ENCODE data around the gene CDC42BPG. TPM values are rescaled to one million over a fixed set of nuclear protein-coding genes. Genes with fewer than 3 reads are reported as not detected.

The CDC42BPG gene
- total and polyA plus RNA-seq, 10 of the 15 experiments (the other 5 are each of a cell fraction or from before 2014, with no cell fraction given), result 0.02 to 1.3 (median 0.09) TPM; not detected in 1

DNA sequence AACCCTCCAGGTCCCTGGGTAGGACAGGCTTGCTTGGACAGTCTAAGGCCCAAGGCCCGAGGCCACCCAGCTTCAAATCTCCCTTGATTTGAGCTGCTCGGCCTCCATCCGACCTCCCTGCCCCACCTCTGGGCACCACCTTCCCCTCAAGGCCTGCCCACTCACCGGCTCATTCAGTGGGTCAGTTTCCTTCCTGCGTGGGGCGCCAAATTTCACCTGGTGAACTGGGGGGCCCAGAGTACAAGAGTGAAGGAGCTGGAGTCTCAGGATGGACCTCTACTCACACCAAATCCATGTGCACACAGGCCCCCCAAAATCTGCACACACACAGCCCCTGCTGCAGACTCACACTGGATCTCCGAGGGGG, 45.2 kb downstream of the CDC42BPG start:
- Histone ChIP-seq H3K4me2 (ENCODE audit: control insufficient read depth, insufficient read depth) (peak overlapping the region; percentile 87), H3K27ac (ENCODE audit: control insufficient read depth, insufficient read depth) (peak overlapping the region; percentile 57), H3K27me3 (replicated peaks in 1 of 2; ENCODE audit: control insufficient read depth in 2 of 2, insufficient read depth in 2 of 2, low read length in 1 of 2) (no peaks in the 10 kb centered on the region), H3K36me3 (ENCODE audit: control insufficient read depth in 2 of 2, insufficient read depth in 2 of 2, low read length in 1 of 2) (peaks cover 6 to 16% of the 10 kb centered on the region in 2 experiments; a peak in 3 of 4 replicates), H3K4me3 (peak overlapping the region; percentile 35; the same call in 1 of the 2 replicates), H2AFZ (ENCODE audit: control insufficient read depth, low read depth, low read length) (no peak overlapping the region), H3K79me2 (ENCODE audit: control insufficient read depth, insufficient read depth, low read length) (peaks cover 30% of the 10 kb centered on the region), H3K4me1 (ENCODE audit: control insufficient read depth, insufficient read depth, low read length) (peaks cover 37% of the 10 kb centered on the region), H3K9me3 (replicated peaks; ENCODE audit: control insufficient read depth, insufficient read depth, low read length) (no peaks in the 10 kb centered on the region), H4K20me1 (ENCODE audit: control insufficient read depth, insufficient read depth) (no peaks in the 10 kb centered on the region), H3K9ac (ENCODE audit: control insufficient read depth, insufficient read depth, low read length) (peak overlapping the region; percentile 20; the same call in 1 of the 2 replicates)
- intact Hi-C loops (cut with micrococcal nuclease; ENCODE audit: unreplicated experiment), result no loop called here
- SMC1A ChIA-PET (ENCODE audit: uncharacterized antibody, unreplicated experiment), result interaction anchor here (0.8 to 2.6 kb wide), 6 partner anchors 12 to 110 kb away, joined by 3 to 9 read pairs (median 4); partner anchors contain the start of gene SF1
- WGBS (ENCODE audit: insufficient coverage, insufficient replicate concordance, low lambda C conversion rate, missing lambda C conversion rate), result 64% methylated on average over 7 of the region's 7 CpGs
- FAIRE-seq, result no peak
- ATAC-seq, result no peak
- DNase-seq (ENCODE audit: low read depth, low spot score), result no peak
- BruUV-seq (replicated peaks), result no TSS peak
- TF ChIP-seq GATAD2B (conservative IDR thresholded peaks at IDR 0.05; ENCODE audit: low read depth) (no peak), FOS (IDR thresholded peaks at IDR 0.05; ENCODE audit: borderline replicate concordance, extremely low read depth, insufficient read length) (no peak), NFYB (IDR thresholded peaks at IDR 0.05; ENCODE audit: insufficient read depth, low read depth, low read length) (no peak), GABPA (IDR thresholded peaks at IDR 0.05; ENCODE audit: low read depth) (no peak)
- TF ChIP-seq, protein P1, sequence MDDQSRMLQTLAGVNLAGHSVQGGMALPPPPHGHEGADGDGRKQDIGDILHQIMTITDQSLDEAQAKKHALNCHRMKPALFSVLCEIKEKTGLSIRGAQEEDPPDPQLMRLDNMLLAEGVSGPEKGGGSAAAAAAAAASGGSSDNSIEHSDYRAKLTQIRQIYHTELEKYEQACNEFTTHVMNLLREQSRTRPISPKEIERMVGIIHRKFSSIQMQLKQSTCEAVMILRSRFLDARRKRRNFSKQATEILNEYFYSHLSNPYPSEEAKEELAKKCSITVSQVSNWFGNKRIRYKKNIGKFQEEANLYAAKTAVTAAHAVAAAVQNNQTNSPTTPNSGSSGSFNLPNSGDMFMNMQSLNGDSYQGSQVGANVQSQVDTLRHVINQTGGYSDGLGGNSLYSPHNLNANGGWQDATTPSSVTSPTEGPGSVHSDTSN (IDR thresholded peaks at IDR 0.05; ENCODE audit: insufficient replicate concordance, low read depth, low read length), result no peak
- POLR2A ChIA-PET, result interaction anchor here (0.5 to 5.4 kb wide), 4 partner anchors 16 to 88 kb away, joined by 3 to 33 read pairs (median 3); partner anchors contain the start of gene SF1
- in situ Hi-C loops (cut with MboI), result no loop called here
- RAD21 ChIA-PET (ENCODE audit: unreplicated experiment), result interaction anchor here (0.6 to 2.0 kb wide), 4 partner anchors 11 to 75 kb away, joined by 3 to 10 read pairs (median 4); partner anchors contain the start of gene SF1
- CTCF ChIA-PET, result interaction anchor here (0.6 to 5.8 kb wide), 8 partner anchors 11 to 228 kb away, joined by 3 to 41 read pairs (median 3); partner anchors contain the start of genes MEN1, SF1 and SNX15
